Adrenal gland (tissue), 12 donors: Measurements from ENCODE around the gene TSPAN15. TPM values are rescaled to one million over a fixed set of nuclear protein-coding genes. Genes with fewer than 3 reads are reported as not detected.
A peak's percentile ranks its signal among the peaks of the same experiment; 100 is the strongest.

Experiments
- DNase-seq, 7 donors: peaks; one replicate each; pipeline ENCODE4 v3.0.0-alpha.2; 2019 to 2020
- H3K27ac ChIP-seq, 5 donors: fragments of 200-600 bp; sonication (generic) in 4 of 5; 1 replicate in 3 of 5; 2 replicates in 2 of 5; pipeline versions ENCODE4 v1.5.1 to v1.8.0; 2016 to 2020; ENCODE audit warnings: mild to moderate bottlenecking in 1 of 5
- H3K27me3 ChIP-seq: fragments of 200-600 bp; 2 replicates; pipeline ENCODE4 v1.8.0; 2021
- H3K36me3 ChIP-seq, 2 donors: fragments of 200-600 bp; replicated peaks in 1 of 2; 1 replicate in 1 of 2; 2 replicates in 1 of 2; pipeline versions ENCODE4 v1.5.1 to v1.8.0; 2018 to 2022
- H3K4me1 ChIP-seq, 2 donors: fragments of 200-600 bp; replicated peaks in 1 of 2; 1 replicate in 1 of 2; 2 replicates in 1 of 2; pipeline versions ENCODE4 v1.5.1 to v1.8.0; 2018 to 2021
- H3K4me3 ChIP-seq, 4 donors: fragments of 200-600 bp; sonication (generic) in 3 of 4; one replicate each; pipeline ENCODE4 v1.5.1; 2016 to 2018
- H3K9me3 ChIP-seq, 3 donors: fragments of 200-600 bp; sonication (generic) in 1 of 3; replicated peaks in 1 of 3; 1 replicate in 2 of 3; 2 replicates in 1 of 3; pipeline versions ENCODE4 v1.5.1 to v1.8.0; 2016 to 2021
- POLR2A ChIP-seq, 2 donors: fragments of 450-650 bp; IDR thresholded peaks; one replicate each; pipeline ENCODE4 v1.6.1; 2017; ENCODE audit warnings: antibody characterized with exemption in 2 of 2, mild to moderate bottlenecking in 2 of 2, moderate library complexity in 1 of 2
- WGBS, 4 donors: extraction: QIAGEN DNeasy Blood & Tissue Kit in 2 of 4; methylation state at CpG; one replicate each; pipeline versions ENCODE4 v1.1.5 to v1.1.7; 2013 to 2017; 5-methylcytosine and 5-hydroxymethylcytosine counted together
- intact Hi-C, 2 donors: fragments of 100-400 bp; cut with DNase I; formaldehyde crosslinking; loops; one replicate each; pipeline versions ENCODE4 v1.14.1 to v1.15.0; 2022 to 2023
- polyA plus RNA-seq, 3 donors: library from polyadenylated mRNA; stranded (reverse); fragments of 200-250 nt in 2 of 3; fragments of 350-450 nt in 1 of 3; fragmentation: Illumina TruSeq in 1 of 3; extraction: RNeasy Lipid Tissue Mini Kit (QIAGEN cat#74804) in 1 of 3; gene quantifications; one replicate each; pipeline ENCODE4 v1.2.3, GENCODE V29; 2013 to 2014
- total RNA-seq, 9 donors: library from RNA; depleted of rRNA in 4 of 9; stranded (reverse); fragments of >200 nt in 4 of 9; fragments of 120-200 nt in 1 of 9; fragmentation: NEBNext Ultra II Directional in 1 of 9; extraction: Animal tissue kit (Norgen Biotek cat#: 25700) in 1 of 9; gene quantifications; one replicate each; pipeline versions ENCODE4 v1.1.0 to v1.2.4, GENCODE V29; 2013 to 2023
- TF ChIP-seq, protein P1 (sequence below), 6 experiments: fragments of 450-650 bp in 4 of 6; fragments of 200-600 bp in 2 of 6; sonication (generic) in 1 of 6; IDR thresholded peaks; 1 replicate in 5 of 6; 2 replicates in 1 of 6; pipeline versions ENCODE4 v1.5.1 to v1.8.0; 2016 to 2021; ENCODE audit warnings: antibody characterized with exemption in 6 of 6, mild to moderate bottlenecking in 2 of 6, moderate library complexity in 1 of 6
- donor health status: healthy with polysubstance abuse.
- donor health status: Bipolar disorder and iron deficiency.
- donor health status: DM: yes; HTN: yes; CAD: no.
- donor health status: DM: no; HTN: no; CAD: no.
- donor health status: DM: no; HTN: no; CAD: no.
- donor health status: DM: yes; HTN: yes; CAD: no.

TSPAN15 gene
- total and polyA plus RNA-seq, 12 donors: 5.6 to 14.8 (median 10.8) TPM

DNA sequence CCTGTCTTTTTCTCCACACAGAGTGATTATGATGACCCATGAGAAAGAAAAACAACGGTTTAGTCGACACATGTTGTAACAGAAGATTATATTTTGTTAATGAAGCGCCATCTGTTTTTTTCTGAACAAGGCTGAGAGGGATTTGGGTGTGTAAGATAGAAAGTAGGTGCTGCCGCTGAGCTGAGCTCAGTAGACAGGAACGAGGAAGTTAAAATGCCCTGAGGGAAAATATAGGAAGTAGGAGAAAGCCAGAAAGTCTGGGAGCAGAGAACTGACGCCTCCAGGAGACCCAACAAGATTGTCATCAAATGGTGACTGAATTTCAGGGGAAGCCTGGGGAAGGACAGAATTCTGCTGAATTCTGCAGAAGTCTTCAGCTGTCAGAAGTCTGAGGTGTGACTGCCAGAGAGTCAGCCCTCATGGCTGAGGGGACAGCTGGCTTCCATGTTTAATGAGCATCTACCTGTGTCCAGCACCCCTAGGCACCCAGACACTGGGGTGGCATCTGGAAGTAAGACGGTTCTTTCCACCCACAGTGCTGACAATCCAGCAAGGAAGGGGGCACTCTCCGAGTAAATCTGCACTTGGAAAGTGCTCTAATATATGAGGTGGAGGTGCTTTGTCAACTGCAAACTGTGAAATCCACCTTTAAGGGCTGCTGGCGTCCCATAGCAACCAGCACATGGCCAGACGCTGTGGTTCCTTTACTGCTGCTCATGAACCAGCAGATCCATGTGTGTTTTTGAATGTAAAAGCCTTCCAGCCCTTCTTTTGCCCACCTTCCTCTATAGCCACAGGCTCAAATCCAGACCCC, 12.5 kb upstream of the TSPAN15 start:
- 41 to 48% (median 42%) methylated on average over 10 of the region's 10 CpGs for WGBS, 4 donors
- Histone ChIP-seq H3K9me3 (no peaks in the 10 kb centered on the region), H3K4me1 (peaks cover 0 to 14% of the 10 kb centered on the region in 2 donors), H3K4me3 (no peak overlapping the region), H3K27ac (peak overlapping the region in 2 of 5 donors; percentile 17 to 58), H3K36me3 (no peaks in the 10 kb centered on the region), H3K27me3 (no peaks in the 10 kb centered on the region)
- DNase-seq: no peak
- TF ChIP-seq, protein P1, sequence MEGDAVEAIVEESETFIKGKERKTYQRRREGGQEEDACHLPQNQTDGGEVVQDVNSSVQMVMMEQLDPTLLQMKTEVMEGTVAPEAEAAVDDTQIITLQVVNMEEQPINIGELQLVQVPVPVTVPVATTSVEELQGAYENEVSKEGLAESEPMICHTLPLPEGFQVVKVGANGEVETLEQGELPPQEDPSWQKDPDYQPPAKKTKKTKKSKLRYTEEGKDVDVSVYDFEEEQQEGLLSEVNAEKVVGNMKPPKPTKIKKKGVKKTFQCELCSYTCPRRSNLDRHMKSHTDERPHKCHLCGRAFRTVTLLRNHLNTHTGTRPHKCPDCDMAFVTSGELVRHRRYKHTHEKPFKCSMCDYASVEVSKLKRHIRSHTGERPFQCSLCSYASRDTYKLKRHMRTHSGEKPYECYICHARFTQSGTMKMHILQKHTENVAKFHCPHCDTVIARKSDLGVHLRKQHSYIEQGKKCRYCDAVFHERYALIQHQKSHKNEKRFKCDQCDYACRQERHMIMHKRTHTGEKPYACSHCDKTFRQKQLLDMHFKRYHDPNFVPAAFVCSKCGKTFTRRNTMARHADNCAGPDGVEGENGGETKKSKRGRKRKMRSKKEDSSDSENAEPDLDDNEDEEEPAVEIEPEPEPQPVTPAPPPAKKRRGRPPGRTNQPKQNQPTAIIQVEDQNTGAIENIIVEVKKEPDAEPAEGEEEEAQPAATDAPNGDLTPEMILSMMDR (IDR thresholded peaks at IDR 0.05): no peak
- no peak for TF ChIP-seq POLR2A (IDR thresholded peaks at IDR 0.05)
- intact Hi-C loops: no loop called here

DNA sequence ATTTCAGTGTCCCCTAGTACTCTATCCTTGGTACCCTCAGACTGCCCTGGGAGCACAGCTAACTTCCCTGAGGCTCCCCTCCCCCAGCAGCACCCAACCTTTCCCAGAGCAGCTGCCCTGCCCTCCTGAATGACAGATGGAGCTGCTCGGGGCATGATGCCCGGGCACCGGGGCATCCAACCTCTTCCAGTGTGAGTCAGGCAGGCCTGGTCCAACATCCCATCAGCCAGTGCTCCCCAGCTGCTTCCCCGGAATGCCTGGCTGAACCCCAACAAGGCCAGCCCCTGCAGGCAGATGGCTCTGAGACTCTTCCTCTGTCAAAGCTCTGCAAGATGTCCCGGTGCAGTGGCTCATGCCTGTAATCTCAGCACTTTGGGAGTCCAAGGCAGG, 11.9 kb upstream of the TSPAN15 start:
- Histone ChIP-seq H3K27ac (no peak overlapping the region), H3K4me3 (no peak overlapping the region), H3K4me1 (peaks cover 0 to 14% of the 10 kb centered on the region in 2 donors), H3K27me3 (no peaks in the 10 kb centered on the region), H3K36me3 (no peaks in the 10 kb centered on the region), H3K9me3 (no peaks in the 10 kb centered on the region)
- intact Hi-C loops: no loop called here
- WGBS, 4 donors: 20 to 57% (median 38%) methylated on average over 1 to 5 of the region's 5 CpGs
- DNase-seq: peak in 4 of 7 donors; percentile 38 to 70 (median 56)
- TF ChIP-seq, protein P1 (IDR thresholded peaks at IDR 0.05): no peak
- TF ChIP-seq POLR2A (IDR thresholded peaks at IDR 0.05): no peak

DNA sequence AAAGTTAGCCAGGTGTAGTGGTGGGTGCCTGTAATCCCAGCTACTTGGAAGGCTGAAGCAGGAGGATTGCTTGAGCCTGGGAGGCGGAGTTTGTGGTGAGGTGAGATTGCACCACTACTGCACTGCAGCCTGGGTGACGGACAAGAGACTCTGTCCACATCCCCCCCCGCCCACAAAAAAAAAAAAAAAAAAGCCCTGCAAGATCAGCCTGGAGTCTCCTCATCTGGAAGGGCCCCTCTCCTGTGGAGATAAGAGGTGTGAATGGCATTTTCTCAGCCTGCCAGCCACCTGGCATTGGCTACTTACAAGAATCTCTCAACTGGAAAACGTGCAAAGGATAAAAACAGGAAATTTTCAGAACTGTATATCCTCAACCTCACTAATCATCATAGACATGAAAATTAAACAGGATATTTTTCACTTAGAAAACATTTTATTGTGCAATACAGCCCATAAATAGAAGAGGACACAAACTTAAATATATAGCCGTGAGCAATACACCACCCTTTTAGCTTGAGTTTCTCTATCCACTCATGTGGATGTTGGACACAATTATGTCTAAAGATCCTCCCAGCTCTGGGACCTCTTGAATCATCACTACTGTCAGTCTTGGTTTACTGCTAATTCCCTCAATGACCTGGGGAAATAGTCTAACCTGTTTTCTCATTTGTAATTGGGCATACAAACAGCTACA, 11.3 kb upstream of the TSPAN15 start:
- H3K27ac ChIP-seq: no peak overlapping the region
- TF ChIP-seq POLR2A (IDR thresholded peaks at IDR 0.05): no peak

DNA sequence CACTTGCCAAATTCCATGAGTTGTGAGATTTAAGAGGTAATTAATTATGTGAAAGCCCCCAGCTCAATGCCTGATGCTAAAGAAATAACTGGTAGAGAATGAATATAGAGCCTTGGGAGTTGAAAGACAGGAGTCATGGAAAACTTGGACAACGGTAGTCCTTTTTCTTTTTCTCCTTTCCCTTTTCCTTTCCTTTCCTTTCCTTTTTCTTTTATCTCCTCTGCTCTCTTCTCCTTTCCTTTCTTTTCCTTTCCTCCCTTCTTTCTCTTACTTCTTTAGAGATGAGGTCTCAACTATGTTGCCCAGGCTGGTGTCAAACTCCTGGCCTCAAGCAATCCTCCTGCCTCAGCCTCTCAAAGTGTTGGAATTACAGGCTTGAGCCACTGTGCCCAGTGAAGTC, 7.9 kb upstream of the TSPAN15 start:
- peaks cover 0 to 21% of the 10 kb centered on the region in 2 donors for H3K4me1 ChIP-seq
- H3K27me3 ChIP-seq: no peaks in the 10 kb centered on the region
- H3K36me3 ChIP-seq: no peaks in the 10 kb centered on the region
- 91 to 100% (median 92%) methylated on average over 1 of the region's 1 CpG for WGBS, 4 donors
- H3K27ac ChIP-seq: no peak overlapping the region
- no peak overlapping the region for H3K4me3 ChIP-seq
- no peaks in the 10 kb centered on the region for H3K9me3 ChIP-seq
- intact Hi-C loops: no loop called here
- no peak for DNase-seq
- TF ChIP-seq, protein P1 (IDR thresholded peaks at IDR 0.05): no peak
- no peak for TF ChIP-seq POLR2A (IDR thresholded peaks at IDR 0.05)

More for the DNA sequence above, 11.3 kb upstream of the TSPAN15 start:
- H3K4me1 ChIP-seq: peaks cover 0 to 14% of the 10 kb centered on the region in 2 donors
- DNase-seq: peak in 1 of 7 donors; percentile 13
- no peaks in the 10 kb centered on the region for H3K36me3 ChIP-seq
- H3K27me3 ChIP-seq: no peaks in the 10 kb centered on the region
- H3K9me3 ChIP-seq: no peaks in the 10 kb centered on the region
- no peak overlapping the region for H3K4me3 ChIP-seq
- intact Hi-C loops: no loop called here
- 46 to 66% (median 57%) methylated on average over 4 to 5 of the region's 5 CpGs for WGBS, 4 donors
